ENCODE measurements around the gene C16orf78.

The C16orf78 gene

DNA sequence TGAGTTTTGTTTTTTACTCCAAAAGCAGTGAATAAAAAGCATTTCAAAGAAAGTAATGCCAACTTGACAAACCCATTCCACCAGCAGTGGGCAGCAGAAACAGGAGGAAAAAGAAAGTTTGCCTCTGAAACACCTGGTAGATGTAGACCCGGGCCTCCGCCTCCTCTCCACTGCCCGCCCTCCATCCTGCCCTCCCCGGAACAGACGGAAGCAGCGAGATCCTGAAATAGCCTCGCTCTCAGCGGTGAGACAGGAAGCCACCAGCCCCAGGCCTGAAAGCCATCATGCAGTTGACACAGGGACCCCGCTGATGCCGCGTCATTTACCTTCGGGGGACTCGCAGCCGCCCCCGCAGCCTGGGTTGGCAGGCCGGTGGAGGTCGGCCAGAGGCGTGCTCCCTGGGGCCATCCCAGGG, 67.8 kb downstream of the C16orf78 start:
- DNase-seq (ENCODE audit: low read depth), result peak; percentile 92
- peak overlapping the region; percentile 30; the same call in 1 of the 2 replicates for H3K4me3 ChIP-seq (ENCODE audit: low read depth, low read length)

DNA sequence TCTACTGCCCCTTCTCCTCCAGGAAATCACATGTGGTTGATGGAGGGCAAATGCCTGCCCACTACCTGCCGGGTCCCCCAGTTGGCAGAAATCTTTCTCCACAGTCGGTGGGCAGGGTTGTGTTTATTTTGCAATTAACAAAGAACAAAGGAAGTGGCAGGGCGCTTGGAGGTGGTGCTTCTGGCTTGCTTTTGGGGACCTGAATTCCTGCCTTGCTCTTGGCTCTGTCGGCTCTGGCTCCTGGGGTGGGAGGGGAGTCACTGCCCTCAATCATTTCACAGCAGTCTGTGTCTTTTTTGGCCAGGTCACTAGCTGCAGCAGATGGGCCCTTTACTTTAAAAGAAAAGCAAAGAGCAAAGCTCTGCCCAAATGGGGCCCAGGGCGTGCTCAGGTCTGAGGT, 69.2 kb downstream of the C16orf78 start:
- TF ChIP-seq, protein P1, sequence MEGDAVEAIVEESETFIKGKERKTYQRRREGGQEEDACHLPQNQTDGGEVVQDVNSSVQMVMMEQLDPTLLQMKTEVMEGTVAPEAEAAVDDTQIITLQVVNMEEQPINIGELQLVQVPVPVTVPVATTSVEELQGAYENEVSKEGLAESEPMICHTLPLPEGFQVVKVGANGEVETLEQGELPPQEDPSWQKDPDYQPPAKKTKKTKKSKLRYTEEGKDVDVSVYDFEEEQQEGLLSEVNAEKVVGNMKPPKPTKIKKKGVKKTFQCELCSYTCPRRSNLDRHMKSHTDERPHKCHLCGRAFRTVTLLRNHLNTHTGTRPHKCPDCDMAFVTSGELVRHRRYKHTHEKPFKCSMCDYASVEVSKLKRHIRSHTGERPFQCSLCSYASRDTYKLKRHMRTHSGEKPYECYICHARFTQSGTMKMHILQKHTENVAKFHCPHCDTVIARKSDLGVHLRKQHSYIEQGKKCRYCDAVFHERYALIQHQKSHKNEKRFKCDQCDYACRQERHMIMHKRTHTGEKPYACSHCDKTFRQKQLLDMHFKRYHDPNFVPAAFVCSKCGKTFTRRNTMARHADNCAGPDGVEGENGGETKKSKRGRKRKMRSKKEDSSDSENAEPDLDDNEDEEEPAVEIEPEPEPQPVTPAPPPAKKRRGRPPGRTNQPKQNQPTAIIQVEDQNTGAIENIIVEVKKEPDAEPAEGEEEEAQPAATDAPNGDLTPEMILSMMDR (IDR thresholded peaks at IDR 0.05; ENCODE audit: insufficient read depth, low read depth, low read length, missing control alignments), result no peak
- no peak overlapping the region for H3K4me3 ChIP-seq (ENCODE audit: low read depth, low read length)
- no peak for DNase-seq (ENCODE audit: low read depth)

More for the DNA sequence above, 67.8 kb downstream of the C16orf78 start:
- TF ChIP-seq, protein P1 (IDR thresholded peaks at IDR 0.05; ENCODE audit: insufficient read depth, low read depth, low read length, missing control alignments), result peak; percentile 46

DNA sequence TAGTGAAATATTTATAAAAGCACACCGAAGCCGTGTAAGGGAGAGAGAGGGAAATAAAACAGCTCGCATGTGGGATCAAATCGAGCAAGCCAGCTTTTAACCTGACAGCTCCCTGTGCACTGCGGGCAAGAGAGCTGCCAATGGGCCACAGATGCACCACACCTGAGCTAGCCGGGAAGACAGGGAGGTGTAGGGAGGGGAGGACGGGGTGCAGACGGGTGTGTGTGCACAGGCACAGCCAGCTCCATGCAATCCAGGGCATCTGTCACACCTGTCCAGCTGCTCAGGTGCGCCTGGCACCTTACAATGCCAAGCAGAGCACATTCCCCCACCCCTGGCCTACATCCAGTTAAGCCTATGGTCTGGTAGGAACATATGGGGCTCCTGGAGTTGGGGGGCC, 70.0 kb downstream of the C16orf78 start:
- TF ChIP-seq, protein P1 (IDR thresholded peaks at IDR 0.05; ENCODE audit: insufficient read depth, low read depth, low read length, missing control alignments), result no peak
- no peak overlapping the region for H3K4me3 ChIP-seq (ENCODE audit: low read depth, low read length)
- no peak for DNase-seq (ENCODE audit: low read depth)

DNA sequence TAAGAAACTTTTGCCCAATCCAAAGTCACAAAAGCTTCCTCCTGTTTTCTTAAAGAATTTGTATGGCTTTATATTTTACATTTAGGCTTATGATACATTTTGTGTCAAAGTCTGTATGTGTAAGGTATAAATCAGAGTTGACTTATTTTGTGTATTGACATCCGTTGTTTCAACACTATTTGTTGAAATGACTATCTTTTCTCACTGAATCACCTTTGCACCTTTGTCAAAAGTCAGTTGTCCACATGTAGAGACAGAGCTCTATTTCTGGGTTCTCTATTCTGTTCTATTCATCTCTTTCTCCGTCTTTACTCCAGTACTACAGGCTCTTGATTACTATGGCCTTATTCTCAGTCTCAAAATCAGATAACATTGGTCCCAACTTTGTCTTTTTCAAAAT, 73.2 kb downstream of the C16orf78 start:
- H3K4me3 ChIP-seq (ENCODE audit: low read depth, low read length), result no peak overlapping the region
- TF ChIP-seq, protein P1 (IDR thresholded peaks at IDR 0.05; ENCODE audit: insufficient read depth, low read depth, low read length, missing control alignments), result no peak
- DNase-seq (ENCODE audit: low read depth), result no peak
